RPMI7951 (cell line): ENCODE measurements around the gene LARP7. TPM values are rescaled to one million over a fixed set of nuclear protein-coding genes. Genes with fewer than 3 reads are reported as not detected.
"Not testable (repeated sequence)": the region's sequence is repeated elsewhere in the genome, so short reads cannot be mapped to it uniquely, and the experiment has no call there.

Source experiments
- DNase-seq: peaks from one replicate; pipeline ENCODE4 v3.0.0-alpha.2; 2012; ENCODE audit warnings: low read depth
- total RNA-seq: library from RNA; depleted of rRNA; stranded (reverse); fragments of >200 nt; shearing (Covaris generic); gene quantifications from 2 replicates; pipeline ENCODE4 v1.2.3, GENCODE V29; 2014; rRNA removed

LARP7 gene
- 29.8 and 33.8 TPM in 2 replicates for total RNA-seq

DNA sequence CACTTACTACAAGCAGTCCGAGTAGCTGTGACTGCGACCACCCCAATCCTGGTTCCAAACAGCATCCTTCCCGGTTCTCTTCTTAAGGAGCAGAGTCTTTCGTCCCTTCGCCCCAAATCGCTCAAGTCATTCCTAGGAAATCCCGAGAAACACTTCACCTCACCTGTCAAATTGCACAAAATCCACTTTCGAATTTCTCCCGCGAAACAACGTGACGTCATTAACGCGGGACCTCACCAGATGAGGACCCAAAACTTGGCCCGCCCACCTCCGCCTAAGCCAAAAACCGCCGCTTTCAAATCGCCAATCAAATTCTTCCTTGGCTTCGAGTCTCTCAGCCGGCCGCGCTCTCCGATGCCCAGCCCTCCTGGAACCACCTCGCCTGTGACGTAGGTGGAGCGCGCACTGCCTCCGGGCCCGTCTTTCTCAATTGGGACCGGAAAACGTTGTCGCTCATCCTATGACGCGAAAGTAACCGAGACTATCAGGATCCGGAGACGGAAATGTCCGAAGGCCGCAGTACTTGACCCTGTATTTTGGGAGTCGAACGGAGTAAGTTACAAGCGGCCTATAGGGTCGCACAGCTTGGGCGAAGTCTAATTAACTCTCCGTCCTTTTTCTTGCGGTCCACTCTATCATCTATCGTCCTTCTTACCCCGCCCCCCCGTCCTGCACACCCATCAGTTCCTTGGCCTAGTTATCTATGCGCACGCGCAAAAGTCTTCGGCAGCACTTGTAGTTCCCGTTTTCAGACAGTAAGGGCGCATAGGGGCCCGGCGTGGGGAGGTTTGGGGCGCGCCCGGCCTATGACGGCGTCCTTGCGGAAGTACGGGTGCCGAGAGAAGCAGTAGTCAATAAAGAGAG lies at the start of gene LARP7, which contains the start of gene ZGRF1:
TSS of gene LARP7 (plus strand) at position 456 of the 864 bp plus-strand sequence. CDS start 7,527 bp downstream, outside the sequence.
TSS of gene ZGRF1 (minus strand) at position 222 of the 864 bp plus-strand sequence. CDS start 3,733 bp downstream, outside the sequence.
- peak; percentile 97 for DNase-seq

DNA sequence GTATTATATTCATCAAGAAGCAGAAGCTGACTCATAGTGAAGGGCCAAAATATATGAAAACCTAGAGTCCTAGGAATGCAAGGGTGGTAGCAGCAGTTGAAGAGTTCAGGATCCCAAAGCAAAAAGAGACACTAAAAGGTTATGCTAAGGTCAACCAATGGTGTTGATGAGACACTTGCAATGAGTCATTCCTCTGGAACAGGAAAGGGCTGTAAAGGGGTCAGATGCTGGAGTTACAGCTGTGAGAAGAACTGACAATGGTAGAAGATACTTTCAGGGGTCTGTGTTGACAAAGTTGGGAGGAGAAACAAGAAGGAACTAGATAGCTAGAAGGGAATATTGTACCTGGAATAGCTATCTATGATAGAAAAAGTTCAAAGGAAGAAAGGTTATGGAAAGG lies 47.7 kb upstream of the LARP7 start:
- peak; percentile 37 for DNase-seq

DNA sequence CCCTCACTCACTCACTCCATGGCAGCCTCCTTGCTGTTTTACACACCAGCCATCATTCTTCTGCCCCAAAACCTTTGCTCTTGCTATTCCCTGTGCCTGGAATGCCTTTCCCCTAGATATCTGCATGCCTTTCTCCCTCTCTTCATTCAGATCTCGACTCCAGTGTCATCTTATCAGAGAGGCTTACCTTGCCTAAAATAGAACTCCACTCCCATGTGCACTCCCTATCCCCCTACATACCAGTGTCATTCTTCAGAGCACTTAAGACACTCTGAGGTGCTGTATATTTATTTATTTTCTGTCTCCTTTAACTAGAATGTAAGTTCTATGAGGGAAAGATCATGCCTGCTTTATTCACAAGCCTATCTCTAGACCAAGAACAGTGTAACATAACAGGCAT lies 45.4 kb upstream of the LARP7 start:
- DNase-seq, result no peak

DNA sequence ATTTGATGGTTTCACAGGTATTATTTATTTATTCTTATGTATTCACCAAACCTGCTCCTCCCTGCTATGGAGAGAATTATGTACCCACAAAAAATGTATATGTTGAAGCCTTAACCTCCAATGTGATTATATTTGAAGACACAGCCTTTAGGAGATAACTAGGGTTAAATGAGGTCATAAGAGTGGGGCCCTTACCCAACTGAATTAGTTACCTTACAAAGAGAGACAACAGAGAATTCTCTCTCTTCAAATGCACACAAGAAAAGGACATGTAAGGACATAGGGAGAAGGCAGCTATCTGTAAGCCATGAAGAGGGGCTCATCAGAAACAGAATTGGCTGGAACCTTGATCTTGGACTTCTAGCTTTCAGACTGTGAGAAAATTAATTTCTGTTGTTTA lies 44.2 kb upstream of the LARP7 start:
- DNase-seq, result no peak

DNA sequence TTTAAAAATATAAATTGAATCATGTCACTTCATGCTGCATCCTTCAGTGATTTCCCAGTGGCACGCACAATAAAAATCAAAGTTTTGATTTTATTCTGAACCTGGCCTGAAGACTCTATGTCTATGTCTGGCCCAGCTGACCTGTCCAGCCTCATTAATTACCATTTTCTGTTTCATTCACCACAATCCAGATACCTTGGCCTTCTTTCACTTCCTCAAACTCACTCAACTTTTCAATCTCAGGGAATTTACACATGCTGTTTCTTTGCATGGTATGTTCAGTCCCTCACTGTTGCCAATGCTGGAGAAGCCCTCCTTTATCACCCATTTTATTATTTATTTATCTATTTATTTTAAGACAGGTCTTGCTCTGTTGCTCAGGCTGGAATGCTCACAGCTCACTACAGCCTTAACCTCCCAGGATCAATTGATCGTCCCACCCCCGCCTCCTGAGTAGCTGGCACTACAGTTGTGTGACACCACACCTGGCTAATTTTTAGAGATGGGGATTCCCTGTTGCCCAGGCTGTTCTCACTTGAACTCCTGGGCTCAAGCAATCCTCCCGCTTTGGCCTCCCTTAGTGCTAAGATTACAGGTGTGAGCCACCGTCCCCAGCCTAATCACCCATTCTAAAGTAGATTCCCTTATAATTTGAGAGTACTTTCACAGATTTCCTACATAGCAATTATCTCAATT lies 43.4 kb upstream of the LARP7 start:
- no peak for DNase-seq

DNA sequence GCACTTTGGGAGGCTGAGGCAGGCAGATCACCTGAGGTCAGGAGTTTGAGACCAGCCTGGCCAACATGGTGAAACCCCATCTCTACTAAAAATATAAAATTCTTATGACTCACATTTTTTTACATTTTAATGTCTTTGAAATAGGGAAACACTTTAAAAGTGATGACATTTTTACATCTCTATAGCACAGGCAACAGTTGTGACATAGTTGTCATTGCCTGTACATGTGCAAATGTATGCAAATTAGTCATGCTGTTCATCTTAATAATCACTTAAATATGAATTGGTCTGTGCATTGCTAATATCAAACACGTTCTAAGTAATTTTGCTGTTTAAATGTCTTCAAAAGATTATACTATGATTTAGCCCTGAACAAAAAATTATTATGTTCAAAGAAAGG lies 42.0 kb upstream of the LARP7 start:
- DNase-seq, result no peak

DNA sequence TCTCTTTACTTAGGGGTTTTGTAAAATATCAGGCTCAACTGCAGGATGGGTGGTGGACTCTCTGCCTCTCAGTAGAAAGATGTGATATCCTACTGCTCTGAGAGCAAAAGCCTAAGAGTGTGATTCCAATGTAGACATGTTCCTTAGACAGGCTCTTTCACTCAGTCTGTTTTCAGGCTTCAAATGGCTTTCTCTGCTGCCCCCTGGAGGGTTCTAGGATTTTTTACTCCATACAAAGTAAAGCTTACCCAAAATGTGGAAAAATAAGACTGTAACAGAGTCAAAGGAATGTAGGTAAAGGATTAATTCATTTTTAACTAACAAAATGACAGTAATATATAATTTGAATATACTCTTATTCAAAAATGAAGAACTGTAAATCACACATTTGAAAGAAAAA lies 32.4 kb upstream of the LARP7 start:
- peak; percentile 40 for DNase-seq

DNA sequence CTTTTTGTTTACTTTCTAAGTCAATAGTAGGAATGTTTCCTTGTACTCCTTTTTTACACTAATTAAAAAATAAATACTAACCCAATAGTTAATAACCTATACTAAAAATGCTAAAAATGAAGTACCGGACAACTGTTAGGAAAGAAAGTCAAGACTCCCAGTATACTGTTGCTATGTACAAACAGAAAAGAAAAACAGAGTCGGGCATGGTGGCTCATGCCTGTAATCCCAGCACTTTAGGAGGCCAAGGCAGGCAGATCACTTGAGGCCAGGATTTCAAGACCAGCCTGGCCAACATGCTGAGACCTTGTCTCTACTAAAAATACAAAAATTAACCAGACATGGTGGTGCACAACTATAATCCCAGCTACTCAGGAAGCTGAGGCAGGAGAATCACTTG lies 24.1 kb upstream of the LARP7 start:
- DNase-seq, result not testable (repeated sequence)

DNA sequence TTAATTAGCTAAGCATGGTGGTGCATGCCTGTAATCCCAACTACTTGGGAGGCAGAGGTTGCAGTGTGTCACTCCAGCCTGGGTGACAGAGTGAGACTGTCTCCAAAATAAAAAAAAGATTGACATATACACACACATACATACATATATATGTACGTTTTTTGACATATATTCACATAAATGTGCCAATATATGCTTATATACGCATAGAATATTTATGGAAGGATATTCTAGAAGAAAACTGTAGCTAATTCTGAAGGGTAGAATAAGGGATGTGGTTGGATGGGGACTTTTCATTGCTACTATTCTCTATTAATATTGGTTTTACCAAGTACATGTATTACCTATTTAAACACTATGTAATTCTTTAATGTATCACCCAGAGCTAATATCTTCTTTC lies 20.0 kb upstream of the LARP7 start:
- DNase-seq, result no peak

DNA sequence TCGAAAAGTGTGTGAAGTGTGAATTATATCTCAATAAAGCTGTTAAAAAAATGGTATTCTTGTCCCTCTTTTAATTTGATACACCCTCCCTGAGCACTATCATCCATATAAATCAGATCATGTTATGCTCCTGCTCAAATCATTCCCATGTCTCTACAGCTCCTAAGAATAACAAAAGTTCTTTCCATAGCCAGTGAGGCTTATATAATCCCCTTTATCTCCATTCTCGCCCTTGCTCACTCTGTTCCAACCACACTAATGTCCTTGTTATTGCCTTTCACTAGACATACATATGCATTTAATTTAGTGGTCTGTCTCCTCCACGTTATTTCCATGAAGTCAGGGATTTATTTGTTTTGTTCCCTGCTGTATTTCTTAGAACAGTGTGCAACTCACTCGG lies 10.7 kb upstream of the LARP7 start:
- no peak for DNase-seq

DNA sequence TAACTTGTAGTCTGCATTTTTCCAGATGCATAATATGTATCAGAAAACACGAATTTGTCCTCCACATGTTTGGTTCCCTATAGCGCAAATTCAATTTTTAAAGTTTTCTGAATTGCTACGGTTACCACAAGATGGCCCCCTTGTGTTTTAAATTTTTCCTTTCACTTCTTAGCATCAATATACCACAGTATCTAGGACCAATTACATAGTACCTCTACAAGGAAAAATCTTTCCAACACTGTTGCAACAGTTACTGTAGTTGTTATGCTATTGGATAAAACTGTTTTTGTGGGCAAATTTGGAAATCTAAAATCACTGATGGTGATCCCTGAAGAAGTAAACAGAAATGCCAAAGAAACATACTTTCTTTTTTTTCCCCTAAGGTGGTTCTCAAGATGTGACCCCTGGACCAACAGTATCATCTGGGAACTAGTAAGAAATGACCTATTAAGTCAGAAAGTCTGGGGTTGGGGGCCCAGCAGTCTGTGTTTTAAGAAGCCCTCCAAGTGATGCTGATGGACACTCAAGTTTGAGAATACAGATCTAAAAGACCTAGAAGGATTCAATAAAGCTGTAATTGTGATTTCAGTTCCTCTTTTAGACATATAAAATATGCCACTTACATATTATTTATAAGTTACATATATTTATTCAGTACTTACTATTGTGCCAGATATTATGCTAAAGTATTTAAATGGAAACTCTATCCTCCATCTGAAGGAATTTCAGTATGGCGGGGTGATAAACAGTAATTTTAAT lies 3.3 kb upstream of the LARP7 start:
- DNase-seq, result peak; percentile 29

DNA sequence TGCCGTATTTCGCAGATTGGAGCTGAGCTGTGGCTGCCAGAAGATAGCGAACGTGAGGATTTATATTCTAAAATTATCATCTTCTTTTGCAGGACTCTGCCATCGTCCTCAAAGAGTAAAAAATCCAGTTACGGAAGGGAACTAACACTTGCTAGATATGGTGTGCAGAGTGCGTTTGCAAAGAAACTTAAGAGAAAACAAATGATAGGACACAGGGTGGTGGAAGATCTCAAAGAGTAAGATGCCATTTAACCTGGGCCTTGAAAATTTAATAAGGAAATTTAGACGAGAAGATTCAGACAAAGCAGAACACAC lies 566 bp downstream of the LARP7 start:
- no peak for DNase-seq

DNA sequence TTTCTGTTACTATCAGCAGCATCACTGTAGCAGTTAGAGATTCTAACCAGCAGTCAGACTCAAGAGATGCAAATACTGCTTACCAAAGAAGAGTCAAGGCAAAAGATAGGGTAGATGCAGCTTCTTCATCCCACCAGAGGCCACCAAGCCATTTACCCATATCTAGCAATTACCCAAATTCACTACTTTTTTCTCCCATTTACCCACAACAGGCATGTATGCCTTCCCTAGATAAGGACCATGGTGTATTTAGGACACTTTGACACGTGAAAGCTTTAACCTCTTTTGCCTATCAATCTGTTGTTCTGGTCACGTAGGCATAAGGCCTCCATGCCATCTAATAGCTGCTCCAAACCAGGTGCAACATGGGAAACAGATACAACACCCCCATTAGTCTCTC lies 5.6 kb downstream of the LARP7 start:
- no peak for DNase-seq

DNA sequence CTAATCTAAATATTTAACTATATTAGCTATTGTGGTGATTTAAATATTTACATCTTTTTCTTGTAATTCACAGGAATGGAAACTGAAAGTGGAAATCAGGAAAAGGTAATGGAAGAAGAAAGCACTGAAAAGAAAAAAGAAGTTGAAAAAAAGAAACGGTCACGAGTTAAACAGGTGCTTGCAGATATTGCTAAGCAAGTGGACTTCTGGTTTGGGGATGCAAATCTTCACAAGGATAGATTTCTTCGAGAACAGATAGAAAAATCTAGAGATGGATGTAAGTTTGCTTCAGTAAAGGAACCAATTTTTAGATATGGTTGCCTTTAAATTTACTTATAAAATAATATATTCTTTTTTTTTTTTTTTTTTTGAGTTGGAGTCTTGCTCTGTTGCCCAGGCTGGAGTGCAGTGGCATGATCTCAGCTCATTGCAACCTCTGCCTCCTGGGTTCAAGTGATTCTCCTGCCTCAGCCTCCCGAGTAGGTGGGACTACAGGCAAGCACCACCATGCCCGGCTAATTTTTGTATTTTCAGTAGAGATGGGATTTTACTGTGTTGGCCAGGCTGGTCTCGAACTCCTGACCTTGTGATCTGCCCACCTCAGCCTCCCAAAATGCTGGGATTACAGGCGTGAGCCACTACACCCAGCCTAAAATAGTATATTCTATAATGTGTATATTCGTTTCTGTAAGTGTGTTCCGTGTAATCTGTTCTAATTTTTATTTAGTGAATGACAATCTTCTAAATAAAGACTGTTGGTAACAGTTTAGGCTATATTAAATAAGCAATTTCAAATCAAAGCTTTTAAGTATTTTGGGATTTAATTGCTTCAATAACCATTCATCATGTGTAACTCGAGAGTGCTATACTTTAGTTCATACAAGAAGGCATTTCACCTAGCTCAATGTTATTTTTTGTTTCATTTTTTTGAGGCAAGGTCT lies 7.9 kb downstream of the LARP7 start:
- not testable (repeated sequence) for DNase-seq

DNA sequence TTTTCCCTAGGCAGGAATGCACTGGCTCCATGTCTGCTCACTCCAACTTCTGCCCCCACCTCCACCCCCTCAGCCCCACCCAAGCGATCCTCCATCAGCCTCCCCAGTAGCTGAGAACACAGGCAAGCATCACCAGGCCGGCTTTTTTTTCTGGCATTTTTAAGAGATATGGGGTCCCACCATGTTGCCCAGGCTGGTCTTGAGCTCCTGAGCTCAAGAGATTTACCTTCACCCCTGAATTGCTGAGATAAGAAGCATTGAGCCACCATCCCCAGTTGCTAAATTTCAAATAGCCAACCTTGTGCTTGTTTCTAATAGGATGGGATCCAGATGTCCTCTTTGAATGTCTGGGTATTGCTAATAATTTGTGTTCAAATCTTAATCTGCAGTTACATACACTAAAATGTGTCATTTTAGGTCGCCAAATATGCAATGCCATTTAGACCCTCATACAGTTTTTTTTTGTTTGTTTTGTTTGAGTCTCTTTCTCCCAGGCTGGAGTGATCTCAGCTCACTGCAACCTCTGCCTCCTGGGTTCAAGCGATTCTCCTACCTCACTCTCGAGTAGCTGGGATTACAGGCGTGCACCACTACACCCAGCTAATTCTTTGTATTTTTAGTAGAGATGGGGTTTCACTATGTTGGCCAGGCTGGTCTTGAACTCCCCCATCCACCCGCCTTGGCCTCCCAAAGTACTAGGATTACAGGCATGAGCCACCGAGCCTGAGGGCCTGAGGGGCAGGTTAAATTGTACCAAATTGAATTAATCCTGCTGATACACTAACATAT lies 8.8 kb downstream of the LARP7 start:
- no peak for DNase-seq

DNA sequence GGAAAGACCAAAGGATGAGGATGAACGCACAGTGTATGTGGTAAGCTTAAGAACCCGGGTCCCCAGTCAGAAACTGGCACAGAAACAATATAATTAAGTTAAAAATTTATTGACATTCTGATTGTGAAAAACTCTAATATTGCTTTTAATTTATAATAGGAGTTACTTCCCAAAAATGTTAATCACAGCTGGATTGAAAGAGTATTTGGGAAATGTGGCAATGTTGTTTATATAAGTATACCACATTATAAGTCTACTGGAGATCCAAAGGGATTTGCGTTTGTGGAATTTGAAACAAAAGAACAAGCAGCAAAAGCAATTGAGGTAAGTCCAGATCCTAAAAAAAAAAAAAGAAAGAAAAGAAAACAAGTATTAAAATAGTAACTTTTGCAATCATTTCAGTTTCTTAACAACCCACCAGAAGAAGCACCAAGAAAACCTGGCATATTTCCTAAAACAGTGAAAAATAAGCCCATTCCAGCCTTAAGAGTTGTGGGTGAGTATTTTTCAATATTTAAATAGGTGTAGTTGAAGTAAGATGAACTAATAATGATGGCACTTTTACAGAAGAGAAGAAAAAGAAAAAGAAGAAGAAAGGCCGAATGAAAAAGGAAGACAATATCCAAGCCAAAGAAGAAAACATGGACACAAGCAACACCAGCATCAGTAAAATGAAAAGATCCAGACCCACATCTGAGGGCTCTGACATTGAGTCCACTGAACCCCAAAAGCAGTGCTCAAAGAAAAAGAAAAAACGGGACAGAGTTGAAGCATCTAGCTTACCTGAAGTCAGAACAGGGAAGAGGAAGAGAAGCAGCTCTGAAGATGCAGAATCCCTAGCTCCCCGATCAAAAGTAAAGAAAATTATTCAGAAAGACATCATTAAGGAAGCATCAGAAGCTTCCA lies 9.9 kb downstream of the LARP7 start:
- no peak for DNase-seq

DNA sequence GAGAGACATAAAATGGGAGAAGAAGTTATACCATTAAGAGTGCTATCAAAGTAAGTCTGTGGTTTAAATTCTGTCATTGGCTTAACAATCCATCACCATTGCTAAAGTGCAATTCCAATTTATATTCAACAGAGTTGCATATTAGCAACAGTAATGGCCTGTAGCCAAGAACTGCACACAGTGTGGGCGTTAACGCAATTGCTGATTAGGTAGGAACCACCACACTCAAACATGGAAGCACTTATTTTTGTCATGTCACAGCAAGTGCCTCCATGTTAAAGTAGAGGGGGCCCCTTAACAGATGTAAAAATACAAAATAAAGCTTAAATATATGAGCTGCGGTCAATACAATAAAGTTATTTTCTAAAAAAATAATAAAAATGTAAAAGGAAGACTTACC lies 10.8 kb downstream of the LARP7 start:
- no peak for DNase-seq

DNA sequence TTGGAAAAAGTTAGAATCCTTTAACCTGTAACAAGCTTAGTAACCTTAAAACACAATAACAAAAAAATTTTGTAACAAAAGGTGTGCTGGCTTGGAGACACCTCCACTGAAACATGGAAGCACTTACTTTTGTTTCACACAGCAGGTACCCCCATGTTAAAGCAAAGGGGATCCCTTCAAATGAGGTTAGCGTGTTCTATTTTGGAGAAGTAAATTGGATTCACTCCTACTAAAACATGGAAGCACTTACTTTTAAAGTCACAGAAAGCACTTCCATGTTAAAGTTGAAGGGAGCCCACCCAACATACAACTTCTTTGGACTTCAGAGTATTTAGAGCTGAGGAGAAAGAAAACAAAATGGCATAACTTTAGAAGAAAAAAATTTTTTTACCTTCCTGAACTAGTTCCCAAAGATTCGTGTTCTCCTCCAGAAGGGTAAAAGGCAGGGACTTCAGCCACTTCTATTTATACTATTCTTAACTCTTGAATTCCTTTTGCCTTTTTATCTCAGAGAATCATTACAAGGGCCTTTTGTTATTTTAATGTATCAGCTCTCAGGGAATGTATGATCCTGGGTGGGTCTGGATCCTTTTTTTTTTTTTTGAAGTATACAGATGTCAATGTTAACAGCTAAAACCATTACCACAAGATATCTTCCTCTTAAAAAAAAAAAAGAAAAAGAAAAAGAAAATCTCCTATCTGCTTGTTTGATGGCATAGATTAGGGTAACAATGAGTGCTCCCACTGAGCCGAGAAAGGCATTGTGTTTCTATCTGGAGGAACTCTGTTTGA lies 11.5 kb downstream of the LARP7 start:
- no peak for DNase-seq

DNA sequence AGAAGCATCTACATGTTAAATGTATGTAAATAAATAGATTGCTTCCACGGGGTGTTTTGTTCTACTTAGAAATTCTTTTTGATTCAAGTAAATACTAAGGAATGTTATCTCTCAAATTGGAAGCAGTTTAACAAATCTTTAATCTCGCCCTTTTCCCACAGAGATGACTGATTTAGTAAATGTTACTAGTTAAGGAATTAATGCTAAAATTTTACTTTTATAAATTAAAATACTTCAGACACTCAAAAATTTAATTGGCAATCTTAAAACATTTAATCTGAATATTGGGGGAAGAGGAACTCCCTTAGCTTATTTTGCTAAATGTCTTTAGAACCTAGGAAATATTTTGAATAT lies 12.1 kb downstream of the LARP7 start:
- no peak for DNase-seq
